A172 (cell line): ENCODE data around the gene ABCC9. TPM values are rescaled to one million over a fixed set of nuclear protein-coding genes. Genes with fewer than 3 reads are reported as not detected.
"Not testable (repeated sequence)": the region's sequence is repeated elsewhere in the genome, so short reads cannot be mapped to it uniquely, and the experiment has no call there.

Experiments
- DNase-seq: peaks from one replicate; pipeline ENCODE4 v3.0.0-alpha.2; 2015; ENCODE audit warnings: low spot score
- total RNA-seq: library from RNA; depleted of rRNA; stranded (reverse); fragments of >200 nt; shearing (Covaris generic); gene quantifications from 2 replicates; pipeline ENCODE4 v1.2.3, GENCODE V29; 2014

ABCC9 gene
- total RNA-seq, 1 experiment from 2014 or later = 0.17 TPM

- no peak for DNase-seq
Observed at GRCh38 chr12:21934173-21934572, 7.1 kb downstream of the ABCC9 start.

DNA sequence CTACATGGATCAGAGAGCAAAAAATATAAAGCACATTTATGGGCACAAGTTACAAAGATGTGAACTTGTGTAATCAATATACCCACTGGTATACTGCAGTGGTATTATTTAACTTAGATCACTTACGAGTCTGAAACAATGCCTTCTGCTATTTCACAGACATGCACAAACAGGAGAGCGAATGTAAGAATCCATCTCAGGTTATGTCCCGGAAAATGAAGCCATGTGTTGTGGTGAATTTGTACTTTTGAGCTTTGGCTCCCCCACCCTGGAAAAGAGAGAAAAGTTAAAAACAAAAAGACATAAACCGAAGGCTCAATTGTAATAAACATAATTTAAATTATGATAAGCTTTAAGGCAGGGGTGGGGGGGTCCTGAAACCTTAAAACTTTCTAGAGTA lies 7.6 kb downstream of the ABCC9 start:
- no peak for DNase-seq

DNA sequence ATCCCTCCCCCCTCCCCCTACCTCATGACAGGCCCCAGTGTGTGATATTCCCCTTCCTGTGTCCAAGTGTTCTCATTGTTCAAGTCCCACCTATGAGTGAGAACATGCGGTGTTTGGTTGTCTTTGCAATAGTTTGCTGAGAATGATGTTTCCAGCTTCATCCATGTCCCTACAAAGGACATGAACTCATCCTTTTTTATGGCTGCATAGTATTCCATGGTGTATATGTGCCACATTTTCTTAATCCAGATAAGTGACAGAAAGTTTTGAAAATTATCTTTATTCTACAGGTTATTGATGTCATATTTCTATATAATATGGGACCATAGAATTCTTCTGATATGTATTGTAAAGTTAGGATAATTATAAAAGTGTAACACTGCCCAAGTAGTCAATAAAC lies 11.3 kb downstream of the ABCC9 start:
- not testable (repeated sequence) for DNase-seq

- DNase-seq = no peak
Observed at GRCh38 chr12:21925296-21925913, 15.8 kb downstream of the ABCC9 start.

- DNase-seq = no peak
Observed at GRCh38 chr12:21921436-21921835, 19.8 kb downstream of the ABCC9 start.

DNA sequence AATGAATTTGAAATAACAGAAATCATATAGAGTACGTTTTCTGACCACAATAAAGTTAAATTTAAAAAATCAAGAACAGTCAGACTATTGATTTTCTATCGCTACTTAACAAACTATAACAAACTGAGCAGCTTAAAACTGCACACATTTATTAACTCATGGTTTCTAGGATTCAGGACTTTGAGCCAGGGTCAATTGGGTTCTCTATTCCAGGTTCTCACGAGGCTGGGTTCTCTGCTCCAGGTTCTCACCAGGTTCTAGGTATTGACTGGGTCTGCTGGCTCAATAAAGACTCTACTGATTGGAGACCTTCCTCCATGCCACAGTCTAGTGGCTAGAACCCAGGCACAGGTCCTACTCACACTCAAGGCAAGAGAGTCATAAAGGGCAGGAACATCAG lies 22.8 kb downstream of the ABCC9 start:
- DNase-seq = no peak

DNA sequence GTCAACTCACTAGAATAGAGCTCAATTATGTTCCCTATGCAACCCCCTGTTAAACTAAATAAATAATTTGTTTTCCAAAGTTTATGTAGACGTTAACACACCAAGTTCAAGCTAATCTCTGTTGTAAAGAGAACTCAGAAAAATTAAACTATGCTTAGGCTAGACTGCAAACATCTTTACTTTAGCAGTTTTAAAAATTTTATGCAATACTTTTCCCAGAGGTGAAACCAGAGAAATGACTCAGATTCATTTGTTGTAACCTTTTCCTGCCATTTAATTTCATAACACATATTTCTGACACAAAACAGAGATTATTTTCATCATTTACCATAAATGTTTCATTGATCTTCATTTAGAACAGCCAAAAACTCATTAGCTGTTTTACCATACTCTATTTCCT lies 27.4 kb downstream of the ABCC9 start:
- DNase-seq = no peak

DNA sequence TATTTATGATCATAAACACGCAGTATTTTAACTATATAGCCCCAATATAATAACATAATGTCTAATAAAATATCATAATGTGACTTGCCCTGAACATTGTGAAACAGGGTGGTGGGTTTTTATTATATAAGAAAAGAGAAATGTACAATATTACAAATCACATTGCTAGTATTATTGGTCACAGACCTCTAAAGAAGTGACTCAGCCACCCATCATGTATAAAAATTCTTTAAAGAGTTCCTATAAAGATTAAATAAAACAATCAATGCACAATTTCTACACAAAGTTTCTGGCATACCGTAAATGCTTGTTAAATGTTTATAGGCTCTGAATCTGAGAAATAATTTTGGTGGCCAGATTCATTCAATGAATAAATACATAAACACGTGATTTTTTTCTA lies 28.9 kb downstream of the ABCC9 start:
- DNase-seq = no peak

DNA sequence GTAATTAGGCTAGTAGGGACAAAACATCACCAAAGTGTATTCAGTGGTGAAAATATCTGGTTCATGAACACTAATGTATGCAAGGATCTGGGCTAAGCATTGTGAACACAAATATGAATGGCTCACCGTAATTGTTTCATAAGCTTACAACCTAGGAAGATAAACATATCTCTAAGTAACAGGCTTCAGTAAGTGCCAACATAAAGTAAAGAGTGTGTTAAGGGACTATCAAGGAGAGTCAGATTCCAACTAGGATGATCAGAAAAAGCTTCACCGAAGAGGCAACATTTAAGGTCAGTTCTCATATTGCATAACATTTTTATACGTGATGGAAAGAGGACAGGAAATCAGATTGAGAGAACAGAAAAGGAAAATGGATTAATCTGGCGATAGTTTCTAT lies 29.4 kb downstream of the ABCC9 start:
- no peak for DNase-seq

- DNase-seq = no peak
Observed at GRCh38 chr12:21910657-21911056, 30.6 kb downstream of the ABCC9 start.

DNA sequence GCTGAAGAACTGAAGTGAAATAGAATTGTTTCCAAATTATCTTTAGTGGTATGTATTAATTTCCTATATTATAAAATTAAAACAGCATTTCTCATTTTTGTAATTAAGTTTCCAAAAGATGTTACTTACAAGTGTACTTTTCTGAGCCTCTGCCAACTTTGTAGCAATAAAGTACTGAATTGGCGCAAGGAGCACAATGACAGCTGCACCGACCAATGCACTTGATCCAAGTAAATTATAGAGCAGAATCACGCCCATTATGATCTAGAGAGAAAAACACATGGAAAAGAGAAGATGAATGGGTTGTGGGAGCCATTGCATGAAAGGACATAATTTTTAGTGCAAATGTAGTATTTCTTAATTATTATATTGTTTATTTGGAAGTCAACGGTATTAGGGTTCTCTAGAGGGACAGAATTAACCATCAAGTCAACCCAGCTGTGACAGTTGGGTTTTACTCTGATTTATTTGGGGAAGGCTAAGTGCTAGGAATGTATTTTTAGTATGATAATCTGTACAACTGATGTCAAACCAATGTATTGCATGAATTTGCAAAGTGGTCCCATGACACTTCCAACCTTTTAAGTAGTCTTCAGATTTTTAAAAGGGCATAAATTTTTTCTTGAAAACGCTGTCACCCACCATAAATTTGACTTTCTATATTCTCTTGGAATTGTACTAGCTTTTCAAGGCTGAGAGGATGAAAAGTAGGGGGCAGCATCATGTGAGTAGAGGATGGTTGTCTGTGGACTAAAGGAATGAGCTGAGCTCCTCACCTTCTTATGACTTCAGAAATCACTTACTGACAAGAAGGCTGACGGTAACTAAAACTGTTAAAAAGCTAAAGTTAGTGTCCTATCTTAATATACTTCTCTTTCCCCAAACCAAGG lies 33.0 kb downstream of the ABCC9 start:
- no peak for DNase-seq

- DNase-seq = no peak
Observed at GRCh38 chr12:21906919-21907493, 34.2 kb downstream of the ABCC9 start.

GRCh38 chr12:21899532-21899931 lies 41.7 kb downstream of the ABCC9 start:
- not testable (repeated sequence) for DNase-seq

DNA sequence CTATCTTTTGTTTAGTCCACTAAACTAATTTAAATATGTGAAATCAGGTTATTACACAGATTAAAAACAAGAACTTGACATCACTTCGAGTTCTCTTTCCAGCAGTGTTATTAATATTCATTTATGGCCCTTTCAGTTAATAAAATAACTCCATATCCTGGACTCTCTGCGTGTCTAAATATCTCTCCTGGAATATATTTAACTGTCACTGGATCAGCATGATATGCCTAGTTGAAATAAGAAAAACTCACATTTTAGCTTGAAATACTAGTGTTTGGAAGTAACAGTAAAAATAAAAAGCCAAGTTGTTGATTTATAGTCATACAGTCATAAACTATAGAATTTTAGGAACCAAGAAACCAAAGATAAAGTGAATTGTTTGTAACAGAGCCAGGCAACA lies 45.6 kb downstream of the ABCC9 start:
- no peak for DNase-seq

GRCh38 chr12:21894792-21895595 lies 46.2 kb downstream of the ABCC9 start:
- no peak for DNase-seq

DNA sequence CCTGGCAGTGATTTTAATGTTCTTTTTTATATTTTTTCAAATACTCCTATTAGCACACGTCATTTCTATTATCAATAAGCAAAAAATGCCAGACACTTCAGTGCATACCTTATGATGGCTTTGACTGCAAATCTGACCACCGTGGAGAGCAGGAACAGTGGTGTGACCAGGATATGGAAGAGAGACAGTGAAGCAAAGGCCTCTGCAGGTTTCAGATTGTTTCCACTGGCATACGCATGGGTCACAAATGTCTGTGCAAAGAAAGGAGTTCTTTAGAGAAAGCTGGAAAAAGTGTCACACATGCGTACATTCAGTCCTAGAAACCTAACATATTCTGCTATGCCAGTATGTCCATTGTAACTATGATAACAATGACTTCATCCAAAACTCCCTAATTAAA lies 47.3 kb downstream of the ABCC9 start:
- DNase-seq = no peak

DNA sequence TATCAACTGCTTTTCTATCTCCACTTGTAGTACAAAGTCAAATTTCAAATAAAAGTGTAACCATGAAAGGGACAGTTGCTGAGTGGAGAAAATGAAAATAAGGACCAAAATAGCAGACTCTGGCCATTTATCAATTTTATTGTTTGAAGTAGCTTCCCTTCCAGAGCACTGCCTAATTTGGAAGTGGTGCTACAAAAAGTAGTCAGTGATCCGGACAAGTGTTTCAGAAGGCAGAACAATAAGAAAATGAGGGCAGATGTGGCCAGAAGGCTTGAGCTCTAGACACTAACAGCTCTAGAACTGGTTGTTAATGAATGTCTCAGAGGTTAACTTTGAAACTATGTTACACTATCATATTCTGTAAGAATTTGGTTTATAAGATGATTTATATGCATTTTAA lies 48.9 kb downstream of the ABCC9 start:
- DNase-seq = no peak

- DNase-seq = no peak
Observed at GRCh38 chr12:21891751-21892217, 49.4 kb downstream of the ABCC9 start.

- no peak for DNase-seq
Observed at GRCh38 chr12:21888276-21888863, 52.9 kb downstream of the ABCC9 start.

GRCh38 chr12:21884936-21885335 lies 56.3 kb downstream of the ABCC9 start:
- no peak for DNase-seq

DNA sequence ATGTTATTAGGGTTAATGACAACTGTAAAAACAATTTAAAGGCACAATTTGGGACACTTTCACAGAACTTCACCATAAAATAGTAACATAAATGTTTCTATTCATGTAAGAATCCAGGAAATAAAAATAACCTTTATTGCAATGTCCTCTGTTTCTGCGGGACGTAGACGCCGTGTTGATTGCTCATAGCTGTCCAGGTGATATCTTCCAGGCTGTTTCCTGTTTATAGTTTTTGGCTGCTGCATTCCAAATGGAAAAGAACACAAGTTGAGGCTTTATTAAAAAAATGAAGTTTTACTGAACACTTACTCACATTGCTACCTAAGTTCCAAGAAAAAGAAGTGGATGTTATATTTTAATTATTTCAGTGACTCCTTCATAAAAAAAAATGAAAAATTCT lies 58.6 kb downstream of the ABCC9 start:
- DNase-seq = no peak

GRCh38 chr12:21881965-21882364 lies 59.3 kb downstream of the ABCC9 start:
- no peak for DNase-seq
